ENCODE measurements around the gene TSHZ3.

The TSHZ3 gene

DNA sequence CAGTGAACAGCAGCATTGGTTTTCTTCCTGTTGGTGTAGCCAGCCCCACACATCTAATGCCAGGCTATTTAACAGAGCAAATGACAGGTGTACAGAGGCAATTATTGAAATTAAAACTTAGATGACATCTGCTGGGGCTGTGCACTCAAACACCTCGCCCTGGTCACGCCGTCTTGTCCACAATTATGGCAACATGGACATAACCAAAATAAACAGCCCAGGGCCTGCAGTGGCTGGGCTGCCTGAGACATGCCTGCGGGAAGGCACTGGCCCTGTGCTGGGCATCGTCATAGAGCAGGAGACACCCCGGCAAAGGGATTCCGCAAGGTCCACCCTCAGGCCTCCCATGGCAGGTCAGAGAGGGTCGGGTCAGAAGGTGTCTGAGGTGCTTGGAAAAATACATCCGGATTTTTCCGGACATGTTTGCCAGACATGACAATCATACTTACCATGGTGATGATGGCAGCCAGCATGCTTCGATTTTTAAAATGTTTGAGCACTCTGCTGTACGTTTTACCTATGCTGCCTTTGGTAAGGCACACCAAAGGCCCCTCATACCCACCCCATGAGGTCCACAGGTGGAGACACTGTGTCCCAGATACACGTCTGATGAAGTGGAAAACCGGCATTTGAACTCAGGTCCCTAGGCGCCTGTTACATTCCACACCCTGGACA is 47.8 kb downstream of the TSHZ3 start:
- DNase-seq (ENCODE audit: low read depth), result no peak
- H3K4me3 ChIP-seq (ENCODE audit: control insufficient read depth, low read depth, low read length), result no peak overlapping the region
- TF ChIP-seq, protein P1, sequence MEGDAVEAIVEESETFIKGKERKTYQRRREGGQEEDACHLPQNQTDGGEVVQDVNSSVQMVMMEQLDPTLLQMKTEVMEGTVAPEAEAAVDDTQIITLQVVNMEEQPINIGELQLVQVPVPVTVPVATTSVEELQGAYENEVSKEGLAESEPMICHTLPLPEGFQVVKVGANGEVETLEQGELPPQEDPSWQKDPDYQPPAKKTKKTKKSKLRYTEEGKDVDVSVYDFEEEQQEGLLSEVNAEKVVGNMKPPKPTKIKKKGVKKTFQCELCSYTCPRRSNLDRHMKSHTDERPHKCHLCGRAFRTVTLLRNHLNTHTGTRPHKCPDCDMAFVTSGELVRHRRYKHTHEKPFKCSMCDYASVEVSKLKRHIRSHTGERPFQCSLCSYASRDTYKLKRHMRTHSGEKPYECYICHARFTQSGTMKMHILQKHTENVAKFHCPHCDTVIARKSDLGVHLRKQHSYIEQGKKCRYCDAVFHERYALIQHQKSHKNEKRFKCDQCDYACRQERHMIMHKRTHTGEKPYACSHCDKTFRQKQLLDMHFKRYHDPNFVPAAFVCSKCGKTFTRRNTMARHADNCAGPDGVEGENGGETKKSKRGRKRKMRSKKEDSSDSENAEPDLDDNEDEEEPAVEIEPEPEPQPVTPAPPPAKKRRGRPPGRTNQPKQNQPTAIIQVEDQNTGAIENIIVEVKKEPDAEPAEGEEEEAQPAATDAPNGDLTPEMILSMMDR (conservative IDR thresholded peaks at IDR 0.05; ENCODE audit: control insufficient read depth, insufficient read depth, low read depth, low read length), result no peak

DNA sequence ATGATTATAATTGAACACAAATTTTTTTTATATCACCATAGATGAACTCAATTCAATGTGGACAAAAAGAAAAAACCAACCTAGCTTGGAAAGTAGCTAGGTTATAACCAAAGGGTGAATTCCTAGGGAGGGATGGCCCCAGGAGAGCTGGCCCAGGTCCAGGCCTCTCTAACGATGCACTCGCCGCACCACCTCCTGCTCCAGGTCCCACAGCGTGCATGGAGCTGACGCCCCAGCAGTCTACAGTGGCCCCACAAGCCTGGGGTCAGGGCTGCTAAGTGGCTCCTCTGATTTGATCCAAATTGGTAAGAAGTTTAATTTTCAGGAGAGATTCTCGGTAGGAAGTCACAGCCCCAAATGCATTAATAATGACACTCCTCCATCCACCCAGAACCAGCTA is 48.8 kb downstream of the TSHZ3 start:
- no peak for DNase-seq (ENCODE audit: low read depth)
- TF ChIP-seq, protein P1 (conservative IDR thresholded peaks at IDR 0.05; ENCODE audit: control insufficient read depth, insufficient read depth, low read depth, low read length), result no peak
- H3K4me3 ChIP-seq (ENCODE audit: control insufficient read depth, low read depth, low read length), result no peak overlapping the region

DNA sequence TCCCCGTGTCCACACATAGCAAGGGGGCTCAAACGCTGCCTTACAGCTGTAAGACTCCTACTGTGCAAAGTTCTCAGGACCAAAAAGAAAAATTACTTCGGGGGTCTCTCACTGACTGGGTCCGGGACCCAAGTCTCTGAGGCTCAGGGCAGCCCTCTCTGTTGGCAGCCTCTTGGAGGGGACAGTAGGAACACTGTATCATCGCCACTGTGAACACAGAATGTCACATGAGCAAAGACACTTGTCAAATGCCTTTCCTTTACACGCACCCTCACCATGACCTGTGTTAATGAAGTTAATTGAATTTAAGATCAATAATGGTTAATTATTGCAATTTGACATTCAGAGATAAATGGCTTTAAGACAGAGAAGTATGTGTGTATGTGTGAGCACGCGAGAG is 49.6 kb downstream of the TSHZ3 start:
- no peak for DNase-seq (ENCODE audit: low read depth)
- TF ChIP-seq, protein P1 (conservative IDR thresholded peaks at IDR 0.05; ENCODE audit: control insufficient read depth, insufficient read depth, low read depth, low read length), result no peak
- H3K4me3 ChIP-seq (ENCODE audit: control insufficient read depth, low read depth, low read length), result no peak overlapping the region

GRCh38 chr19:31297991-31298390 is 51.2 kb downstream of the TSHZ3 start:
- H3K4me3 ChIP-seq (ENCODE audit: control insufficient read depth, low read depth, low read length), result no peak overlapping the region
- no peak for DNase-seq (ENCODE audit: low read depth)
- TF ChIP-seq, protein P1 (conservative IDR thresholded peaks at IDR 0.05; ENCODE audit: control insufficient read depth, insufficient read depth, low read depth, low read length), result no peak

DNA sequence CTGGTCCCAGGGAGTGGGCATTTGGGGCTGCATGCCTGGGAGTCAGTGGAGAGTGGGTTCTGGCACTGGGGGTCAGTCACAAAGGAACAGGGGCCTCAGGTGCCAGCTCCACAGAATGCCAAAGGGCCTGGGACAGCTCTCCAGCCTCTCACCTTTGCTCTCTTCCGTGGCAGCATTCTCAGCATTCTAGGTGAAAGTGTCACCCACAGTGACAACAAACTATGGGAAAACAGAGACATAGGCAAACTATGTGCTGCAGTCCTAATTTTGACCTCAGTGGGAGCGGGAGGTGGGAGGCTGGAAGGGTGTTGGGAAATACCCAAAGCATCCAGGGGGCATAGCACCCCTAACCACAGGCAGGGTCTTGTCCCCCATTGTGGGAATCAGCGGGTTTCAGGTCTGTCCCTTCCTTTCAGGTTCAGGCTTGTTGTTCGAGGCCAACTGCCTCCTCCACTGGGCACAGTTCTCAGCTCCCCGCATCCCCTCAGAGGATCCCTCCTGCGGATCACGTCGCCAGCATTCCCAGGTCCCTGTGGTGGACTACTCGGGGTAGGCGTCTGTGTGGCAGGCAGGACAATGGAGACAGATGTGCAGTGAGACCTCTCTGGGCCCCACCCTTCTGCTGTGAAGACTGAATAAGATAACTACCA is 52.4 kb downstream of the TSHZ3 start:
- TF ChIP-seq, protein P1 (conservative IDR thresholded peaks at IDR 0.05; ENCODE audit: control insufficient read depth, insufficient read depth, low read depth, low read length), result no peak
- no peak for DNase-seq (ENCODE audit: low read depth)
- no peak overlapping the region for H3K4me3 ChIP-seq (ENCODE audit: control insufficient read depth, low read depth, low read length)

- no peak overlapping the region for H3K4me3 ChIP-seq (ENCODE audit: control insufficient read depth, low read depth, low read length)
- DNase-seq (ENCODE audit: low read depth), result no peak
- TF ChIP-seq, protein P1 (conservative IDR thresholded peaks at IDR 0.05; ENCODE audit: control insufficient read depth, insufficient read depth, low read depth, low read length), result no peak
Measured at GRCh38 chr19:31294189-31294588, 55.0 kb downstream of the TSHZ3 start.
